Stimulated activated memory B cell treated with anti-CD40 and anti-IgM and Interleukin-4, amounts not matched to agents 10 μg/mL and 1 μg/mL and 100 μg/mL, for 72 hours (primary cell): Measurements from ENCODE around the gene COPA.

ENCODE experiments used
- ATAC-seq: fragments of 150-1000 bp; cut with Tn5 transposase; 2 replicates; pipeline ENCODE4 v1.10.0; 2021
- H3K27ac Mint-ChIP-seq: one replicate; pipeline ENCODE4 v1.8.0; 2022; ENCODE audit warnings: mild to moderate bottlenecking, mixed read lengths
- H3K27me3 Mint-ChIP-seq: one replicate; pipeline ENCODE4 v1.8.0; 2022; ENCODE audit warnings: mixed read lengths
- H3K36me3 Mint-ChIP-seq: one replicate; pipeline ENCODE4 v1.8.0; 2022; ENCODE audit warnings: mixed read lengths
- H3K4me1 Mint-ChIP-seq: one replicate; pipeline ENCODE4 v1.8.0; 2022; ENCODE audit warnings: mixed read lengths
- H3K4me3 Mint-ChIP-seq: one replicate; pipeline ENCODE4 v1.8.0; 2022; ENCODE audit warnings: mild to moderate bottlenecking, moderate library complexity, mixed read lengths
- H3K9me3 Mint-ChIP-seq: one replicate; pipeline ENCODE4 v1.8.0; 2022; ENCODE audit warnings: mixed read lengths

The COPA gene

GRCh38 chr1:160352555-160352954 is 9.5 kb upstream of the COPA start:
- ATAC-seq = no peak
- Mint-ChIP-seq H3K9me3 (no peaks in the 10 kb centered on the region), H3K27me3 (no peaks in the 10 kb centered on the region), H3K36me3 (peaks cover 79% of the 10 kb centered on the region), H3K27ac (no peak overlapping the region), H3K4me3 (no peak overlapping the region), H3K4me1 (peaks cover 7% of the 10 kb centered on the region)

- Mint-ChIP-seq H3K4me1 (peaks cover 16% of the 10 kb centered on the region), H3K4me3 (no peak overlapping the region), H3K27ac (no peak overlapping the region), H3K36me3 (peaks cover 74% of the 10 kb centered on the region), H3K27me3 (no peaks in the 10 kb centered on the region), H3K9me3 (no peaks in the 10 kb centered on the region)
- ATAC-seq = no peak
These were observed 8.6 kb upstream of the COPA start for GRCh38 chr1:160351629-160352028.

GRCh38 chr1:160346958-160347357 is 3.9 kb upstream of the COPA start:
- Mint-ChIP-seq H3K36me3 (peaks cover 41% of the 10 kb centered on the region), H3K27ac (peak overlapping the region; percentile 85), H3K27me3 (no peaks in the 10 kb centered on the region), H3K4me1 (peaks cover 34% of the 10 kb centered on the region), H3K9me3 (no peaks in the 10 kb centered on the region), H3K4me3 (peak overlapping the region; percentile 50)
- ATAC-seq = peak; percentile 88

- no peaks in the 10 kb centered on the region for H3K9me3 Mint-ChIP-seq
- H3K36me3 Mint-ChIP-seq = peaks cover 36% of the 10 kb centered on the region
- no peak for ATAC-seq
- peaks cover 35% of the 10 kb centered on the region for H3K4me1 Mint-ChIP-seq
- peak overlapping the region; percentile 85 for H3K27ac Mint-ChIP-seq
- peak overlapping the region; percentile 39 for H3K4me3 Mint-ChIP-seq
- no peaks in the 10 kb centered on the region for H3K27me3 Mint-ChIP-seq
These were observed 3.4 kb upstream of the COPA start for GRCh38 chr1:160346463-160346862.

GRCh38 chr1:160344936-160345335 is 1.9 kb upstream of the COPA start:
- Mint-ChIP-seq H3K36me3 (peaks cover 27% of the 10 kb centered on the region), H3K27me3 (no peaks in the 10 kb centered on the region), H3K9me3 (no peaks in the 10 kb centered on the region), H3K27ac (no peak overlapping the region), H3K4me3 (peak overlapping the region; percentile 97), H3K4me1 (peaks cover 48% of the 10 kb centered on the region)
- no peak for ATAC-seq

GRCh38 chr1:160344241-160344640 is 1.2 kb upstream of the COPA start:
- H3K36me3 Mint-ChIP-seq = peaks cover 27% of the 10 kb centered on the region
- peak overlapping the region; percentile 97 for H3K4me3 Mint-ChIP-seq
- H3K4me1 Mint-ChIP-seq = peaks cover 55% of the 10 kb centered on the region
- peak overlapping the region; percentile 98 for H3K27ac Mint-ChIP-seq
- no peaks in the 10 kb centered on the region for H3K27me3 Mint-ChIP-seq
- ATAC-seq = no peak
- H3K9me3 Mint-ChIP-seq = no peaks in the 10 kb centered on the region

GRCh38 chr1:160342526-160342925 is 524 bp downstream of the COPA start:
- H3K4me3 Mint-ChIP-seq = peak overlapping the region; percentile 97
- peaks cover 34% of the 10 kb centered on the region for H3K36me3 Mint-ChIP-seq
- no peaks in the 10 kb centered on the region for H3K27me3 Mint-ChIP-seq
- H3K4me1 Mint-ChIP-seq = peaks cover 57% of the 10 kb centered on the region
- H3K27ac Mint-ChIP-seq = peak overlapping the region; percentile 98
- no peaks in the 10 kb centered on the region for H3K9me3 Mint-ChIP-seq
- ATAC-seq = no peak

GRCh38 chr1:160340866-160341265 is 2.2 kb downstream of the COPA start:
- H3K27me3 Mint-ChIP-seq = no peaks in the 10 kb centered on the region
- peaks cover 43% of the 10 kb centered on the region for H3K4me1 Mint-ChIP-seq
- H3K4me3 Mint-ChIP-seq = peak overlapping the region; percentile 57
- H3K27ac Mint-ChIP-seq = peak overlapping the region; percentile 63
- no peaks in the 10 kb centered on the region for H3K9me3 Mint-ChIP-seq
- ATAC-seq = no peak
- H3K36me3 Mint-ChIP-seq = peaks cover 39% of the 10 kb centered on the region

- Mint-ChIP-seq H3K36me3 (peaks cover 43% of the 10 kb centered on the region), H3K27ac (peak overlapping the region; percentile 63), H3K4me1 (peaks cover 43% of the 10 kb centered on the region), H3K4me3 (no peak overlapping the region), H3K9me3 (no peaks in the 10 kb centered on the region), H3K27me3 (no peaks in the 10 kb centered on the region)
- no peak for ATAC-seq
These were observed 2.9 kb downstream of the COPA start for GRCh38 chr1:160340146-160340545.

- Mint-ChIP-seq H3K36me3 (peaks cover 53% of the 10 kb centered on the region), H3K27me3 (no peaks in the 10 kb centered on the region), H3K4me3 (no peak overlapping the region), H3K27ac (peak overlapping the region; percentile 8), H3K9me3 (no peaks in the 10 kb centered on the region), H3K4me1 (peaks cover 36% of the 10 kb centered on the region)
- no peak for ATAC-seq
These were observed 4.5 kb downstream of the COPA start for GRCh38 chr1:160338580-160338979.

GRCh38 chr1:160332516-160332915 is 10.5 kb downstream of the COPA start:
- no peaks in the 10 kb centered on the region for H3K4me1 Mint-ChIP-seq
- ATAC-seq = no peak
- no peaks in the 10 kb centered on the region for H3K9me3 Mint-ChIP-seq
- H3K27me3 Mint-ChIP-seq = no peaks in the 10 kb centered on the region
- H3K36me3 Mint-ChIP-seq = peaks cover 68% of the 10 kb centered on the region
- H3K27ac Mint-ChIP-seq = no peak overlapping the region
- H3K4me3 Mint-ChIP-seq = no peak overlapping the region

- ATAC-seq = no peak
- H3K9me3 Mint-ChIP-seq = no peaks in the 10 kb centered on the region
- peaks cover 72% of the 10 kb centered on the region for H3K36me3 Mint-ChIP-seq
- no peaks in the 10 kb centered on the region for H3K4me1 Mint-ChIP-seq
- H3K4me3 Mint-ChIP-seq = no peak overlapping the region
- H3K27ac Mint-ChIP-seq = no peak overlapping the region
- no peaks in the 10 kb centered on the region for H3K27me3 Mint-ChIP-seq
These were observed 12.9 kb downstream of the COPA start for GRCh38 chr1:160330119-160330518.

- no peaks in the 10 kb centered on the region for H3K9me3 Mint-ChIP-seq
- no peak for ATAC-seq
- H3K27ac Mint-ChIP-seq = peak overlapping the region; percentile 26
- no peaks in the 10 kb centered on the region for H3K27me3 Mint-ChIP-seq
- peaks cover 73% of the 10 kb centered on the region for H3K36me3 Mint-ChIP-seq
- no peak overlapping the region for H3K4me3 Mint-ChIP-seq
- H3K4me1 Mint-ChIP-seq = no peaks in the 10 kb centered on the region
These were observed 14.9 kb downstream of the COPA start for GRCh38 chr1:160328184-160328583.

GRCh38 chr1:160326418-160326817 is 16.6 kb downstream of the COPA start:
- Mint-ChIP-seq H3K27me3 (no peaks in the 10 kb centered on the region), H3K9me3 (no peaks in the 10 kb centered on the region), H3K36me3 (peaks cover 76% of the 10 kb centered on the region), H3K27ac (no peak overlapping the region), H3K4me1 (peaks cover 7% of the 10 kb centered on the region), H3K4me3 (no peak overlapping the region)
- no peak for ATAC-seq

- ATAC-seq = no peak
- Mint-ChIP-seq H3K9me3 (no peaks in the 10 kb centered on the region), H3K27me3 (no peaks in the 10 kb centered on the region), H3K4me3 (no peak overlapping the region), H3K4me1 (peaks cover 7% of the 10 kb centered on the region), H3K36me3 (peaks cover 82% of the 10 kb centered on the region), H3K27ac (no peak overlapping the region)
These were observed 17.8 kb downstream of the COPA start for GRCh38 chr1:160325252-160325651.

GRCh38 chr1:160322831-160323230 is 20.2 kb downstream of the COPA start:
- peaks cover 86% of the 10 kb centered on the region for H3K36me3 Mint-ChIP-seq
- no peaks in the 10 kb centered on the region for H3K9me3 Mint-ChIP-seq
- H3K27me3 Mint-ChIP-seq = no peaks in the 10 kb centered on the region

GRCh38 chr1:160315359-160315758 is 27.7 kb downstream of the COPA start:
- peak overlapping the region; percentile 24 for H3K27ac Mint-ChIP-seq
- no peak overlapping the region for H3K4me3 Mint-ChIP-seq
- H3K9me3 Mint-ChIP-seq = peaks cover 6% of the 10 kb centered on the region
- H3K4me1 Mint-ChIP-seq = peaks cover 13% of the 10 kb centered on the region
- no peaks in the 10 kb centered on the region for H3K27me3 Mint-ChIP-seq
- ATAC-seq = no peak
- peaks cover 93% of the 10 kb centered on the region for H3K36me3 Mint-ChIP-seq

More at GRCh38 chr1:160322831-160323230, 20.2 kb downstream of the COPA start:
- H3K4me3 Mint-ChIP-seq = no peak overlapping the region
- H3K27ac Mint-ChIP-seq = no peak overlapping the region
- H3K4me1 Mint-ChIP-seq = peaks cover 15% of the 10 kb centered on the region
- no peak for ATAC-seq
